K562 (cell line): ENCODE measurements around the gene NEUROD4. TPM values are rescaled to one million over a fixed set of nuclear protein-coding genes. Genes with fewer than 3 reads are reported as not detected.

ENCODE experiments used
- ATAC-seq: fragments of 200-7000 bp; cut with Tn5 transposase; 3 replicates; pipeline ENCODE4 v1.9.1; 2020; ENCODE audit warnings: moderate library complexity
- BruUV-seq: library from RNA; stranded (reverse); fragments of 400-500 nt; replicated peaks from 2 replicates; lab custom pipeline; 2021; lab: Mats Ljungman, UMichigan
- CTCF ChIA-PET: fragments of 300-600 bp; formaldehyde crosslinking; extraction: SDS; loops from one replicate; lab custom pipeline; 2021; ENCODE audit warnings: low intra/inter-chr PET ratio; lab: Yijun Ruan, JAX
- POLR2A ChIA-PET: fragments of 300-600, 350-650 bp; sonication (Branson Sonifier 250); formaldehyde crosslinking; extraction: SDS; loops from one replicate; lab custom pipeline; 2021; ENCODE audit warnings: antibody characterized with exemption, inconsistent platforms; lab: Yijun Ruan, JAX
- DNase-seq, 4 experiments: peaks; one replicate each; pipeline versions ENCODE4 v3.0.0 to v3.0.0-alpha.2; 2011 to 2018; ENCODE audit warnings: low spot score in 3 of 4, mixed read lengths in 3 of 4; ENCODE audit errors: extremely low read depth in 1 of 4
- FAIRE-seq: peaks from 2 replicates; lab custom pipeline; 2011; peaks lifted over from hg19 to GRCh38; lab: Jason Lieb, UNC
- H2AFZ ChIP-seq: 2 replicates; pipeline ENCODE4 v1.6.0; 2011; ENCODE audit warnings: low read depth, low read length, control low read depth, inconsistent platforms
- H3K27ac ChIP-seq: fragments of 200-600 bp; 3 replicates; pipeline ENCODE4 v1.8.0; 2011; ENCODE audit warnings: low read depth, mild to moderate bottlenecking, control low read depth, inconsistent platforms, low read length, moderate library complexity, mixed read lengths; ENCODE audit errors: extremely low read depth
- H3K27me3 ChIP-seq, 2 experiments: fragments of 300-600 bp in 1 of 2; 2 replicates in 1 of 2; 3 replicates in 1 of 2; pipeline versions ENCODE4 v1.6.0 to v1.8.0; 2011; ENCODE audit warnings: inconsistent platforms in 2 of 2, low read length in 2 of 2, mild to moderate bottlenecking in 1 of 2, mixed read lengths in 1 of 2, moderate library complexity in 1 of 2; ENCODE audit not compliant: control insufficient read depth in 2 of 2, insufficient read depth in 2 of 2
- H3K36me3 ChIP-seq: fragments of 300-600 bp; 3 replicates; pipeline ENCODE4 v1.8.0; 2011; ENCODE audit warnings: mild to moderate bottlenecking, low read length, inconsistent platforms; ENCODE audit not compliant: control insufficient read depth, insufficient read depth
- H3K4me1 ChIP-seq, 2 experiments: fragments of 200-600 bp in 1 of 2; replicated peaks in 1 of 2; 2 replicates in 1 of 2; 3 replicates in 1 of 2; pipeline versions ENCODE4 v1.5.1 to v1.8.0; 2011; ENCODE audit warnings: inconsistent platforms in 2 of 2, low read length in 2 of 2, mild to moderate bottlenecking in 1 of 2, mixed read lengths in 1 of 2, moderate library complexity in 1 of 2; ENCODE audit not compliant: control insufficient read depth in 2 of 2, insufficient read depth in 2 of 2
- H3K4me2 ChIP-seq: 2 replicates; pipeline ENCODE4 v1.6.1; 2011; ENCODE audit warnings: low read length, control low read depth, inconsistent platforms, mixed read lengths; ENCODE audit not compliant: insufficient read depth
- H3K4me3 ChIP-seq: fragments of 200-600 bp; sonication (generic), shearing (Covaris generic); 2 replicates; pipeline ENCODE4 v1.5.1; 2016; ENCODE audit warnings: control low read depth, inconsistent platforms
- H3K79me2 ChIP-seq: fragments of 200-600 bp; 3 replicates; pipeline ENCODE4 v1.8.0; 2011; ENCODE audit warnings: low read length, inconsistent platforms; ENCODE audit not compliant: control insufficient read depth, insufficient read depth
- H3K9ac ChIP-seq, 2 experiments: 2 replicates each; pipeline versions ENCODE4 v1.6.0 to v1.6.1; 2011; ENCODE audit warnings: low read depth in 2 of 2, low read length in 2 of 2, control low read depth in 1 of 2, inconsistent platforms in 1 of 2, mild to moderate bottlenecking in 1 of 2, mixed read lengths in 1 of 2; ENCODE audit not compliant: insufficient read depth in 1 of 2
- H3K9me1 ChIP-seq: one replicate; pipeline ENCODE4 v1.6.0; 2011; ENCODE audit warnings: inconsistent platforms, mild to moderate bottlenecking, low read length, moderate library complexity; ENCODE audit not compliant: control insufficient read depth, insufficient read depth
- H3K9me3 ChIP-seq: replicated peaks from 2 replicates; pipeline ENCODE4 v1.5.1; 2011; ENCODE audit warnings: low read depth, low read length, inconsistent platforms; ENCODE audit not compliant: control insufficient read depth, insufficient read depth
- H4K20me1 ChIP-seq: replicated peaks from 2 replicates; pipeline ENCODE4 v1.6.1; 2011; ENCODE audit warnings: low read length, inconsistent platforms, mixed read lengths; ENCODE audit not compliant: control insufficient read depth, insufficient read depth
- ETS2 ChIP-seq: IDR thresholded peaks from 2 replicates; pipeline ENCODE4 v1.6.1; 2016; ENCODE audit warnings: borderline replicate concordance, missing genetic modification characterization, mild to moderate bottlenecking, moderate library complexity, missing compliant biosample characterization; ENCODE audit not compliant: poor library complexity, severe bottlenecking
- FOXJ2 ChIP-seq: fragments of 200-800 bp; sonication (Bioruptor generic); IDR thresholded peaks from 2 replicates; pipeline ENCODE4 v1.6.1; 2016; ENCODE audit warnings: missing genetic modification characterization, missing compliant biosample characterization
- MYBL2 ChIP-seq, 2 experiments: fragments of 450-650 bp in 1 of 2; sonication (generic) in 1 of 2; formaldehyde crosslinking in 1 of 2; IDR thresholded peaks; 2 replicates each; pipeline versions ENCODE4 v1.6.1 to v1.8.1; 2017 to 2022; ENCODE audit warnings: borderline replicate concordance in 1 of 2, inconsistent platforms in 1 of 2, low read depth in 1 of 2, mild to moderate bottlenecking in 1 of 2, missing genetic modification reagents in 1 of 2, moderate library complexity in 1 of 2
- NCOR1 ChIP-seq: fragments of 450-650 bp; IDR thresholded peaks from 2 replicates; pipeline ENCODE4 v1.6.1; 2016; ENCODE audit warnings: mild to moderate bottlenecking, moderate library complexity
- PHF8 ChIP-seq: fragments of 200-600 bp; sonication (generic); IDR thresholded peaks from 2 replicates; pipeline ENCODE4 v1.6.1; 2012; ENCODE audit warnings: mixed run types, mild to moderate bottlenecking, inconsistent platforms, low read length, moderate library complexity, borderline replicate concordance
- RAD51 ChIP-seq: fragments of 450-650 bp; IDR thresholded peaks from 2 replicates; pipeline ENCODE4 v1.7.1; 2016; ENCODE audit warnings: low read depth, mild to moderate bottlenecking, borderline replicate concordance
- RBM34 ChIP-seq: fragments of 200-400 bp; formaldehyde crosslinking; IDR thresholded peaks from 2 replicates; pipeline ENCODE4 v1.6.1; 2018; ENCODE audit warnings: low read length, borderline replicate concordance; ENCODE audit not compliant: insufficient read depth
- TGIF2 ChIP-seq: sonication (generic); formaldehyde crosslinking; IDR thresholded peaks from 2 replicates; pipeline ENCODE4 v1.8.1; 2022; ENCODE audit warnings: mild to moderate bottlenecking, missing genetic modification reagents, moderate library complexity
- THRB ChIP-seq: fragments of 450-650 bp; formaldehyde crosslinking; conservative IDR thresholded peaks from 2 replicates; pipeline ENCODE4 v1.4.0; 2022; ENCODE audit warnings: mild to moderate bottlenecking, missing genetic modification characterization
- USF2 ChIP-seq: sonication (generic); formaldehyde crosslinking; IDR thresholded peaks from 2 replicates; pipeline ENCODE4 v1.5.0; 2020; ENCODE audit warnings: missing genetic modification reagents
- ZBTB49 ChIP-seq: sonication (generic); formaldehyde crosslinking; IDR thresholded peaks from 2 replicates; pipeline ENCODE4 v1.8.0; 2022; ENCODE audit warnings: missing genetic modification reagents, mild to moderate bottlenecking, borderline replicate concordance
- ZKSCAN3 ChIP-seq: fragments of 250-450 bp; sonication (Bioruptor Pico); IDR thresholded peaks from 2 replicates; pipeline ENCODE4 v1.4.0; 2020
- ZNF41 ChIP-seq: fragments of 250-450 bp; sonication (Bioruptor Pico); conservative IDR thresholded peaks from 2 replicates; pipeline ENCODE4 v1.4.0; 2020; ENCODE audit warnings: mild to moderate bottlenecking
- WGBS: fragments of 100-300 bp; shearing (Covaris generic); methylation state at CpG from one replicate; pipeline ENCODE4 v1.1.6; 2016; ENCODE audit warnings: low coverage, mixed read lengths; ENCODE audit not compliant: insufficient coverage; ENCODE audit errors: missing lambda C conversion rate; 5-methylcytosine and 5-hydroxymethylcytosine counted together
- in situ Hi-C: fragments of 300-500 bp; cut with MboI; formaldehyde crosslinking; loops from 4 replicates; pipeline ENCODE4 v1.15.0; 2018; ENCODE audit warnings: inconsistent platforms, mixed read lengths
- intact Hi-C: fragments of 100-400 bp; cut with micrococcal nuclease; formaldehyde crosslinking; loops from 2 replicates; pipeline ENCODE4 v1.14.2; 2022
- polyA plus RNA-seq, 8 experiments: library from polyadenylated mRNA; depleted of rRNA in 4 of 8; stranded (reverse) in 5 of 8; unstranded in 3 of 8; fragments of >200 nt; fragmentation: Nextera tagmentation in 2 of 8; fragmentation: Illumina TruSeq in 1 of 8; extraction: Ambion mirVana in 2 of 8; extraction: Trizol in 1 of 8; gene quantifications; 2 replicates each; pipeline versions ENCODE4 v1.2.1 to v1.2.3, GENCODE V29; 2011 to 2014; ENCODE audit warnings: inconsistent platforms in 1 of 8, missing spikeins in 1 of 8
- total RNA-seq, 7 experiments: library from RNA; depleted of rRNA in 6 of 7; stranded (reverse); fragments of >200 nt in 6 of 7; fragmentation: Illumina TruSeq in 2 of 7; extraction: Trizol in 2 of 7; gene quantifications; 2 replicates each; pipeline versions ENCODE4 v1.2.1 to v1.2.3, GENCODE V29; 2011 to 2021; ENCODE audit warnings: low replicate concordance in 1 of 7

Gene NEUROD4
- total and polyA plus RNA-seq, 9 of the 15 experiments (the other 6 are each of a cell fraction or from before 2014, with no cell fraction given) = not detected

- H3K9ac ChIP-seq = no peak overlapping the region
- no peak overlapping the region for H3K4me3 ChIP-seq
- DNase-seq = no peak
- no peak overlapping the region for H2AFZ ChIP-seq
- H3K27ac ChIP-seq = no peak overlapping the region
- TF ChIP-seq ETS2 (tag) (no peak), USF2 (CRISPR knock-in tag) (peak; percentile 55; the same call in 1 of the 2 replicates), THRB (no peak), TGIF2 (CRISPR knock-in tag) (no peak), ZKSCAN3 (CRISPR knock-in tag) (no peak), FOXJ2 (no peak), PHF8 (no peak), ZNF41 (CRISPR knock-in tag) (no peak), MYBL2 (IDR thresholded peaks at IDR 0.05; ENCODE audit: low read depth) (no peak), MYBL2 (CRISPR knock-in tag; IDR thresholded peaks at IDR 0.05; ENCODE audit: borderline replicate concordance) (no peak), ZBTB49 (no peak), NCOR1 (no peak), RBM34 (no peak), RAD51 (0 out of 2 replicates have a peak, but pooled peaks have one; percentile 47)
- TF ChIP-seq, all 486 proteins: peak for 2
- 3% methylated on average over 2 of the region's 2 CpGs for WGBS
- Histone ChIP-seq H3K9me3 (no peaks in the 10 kb centered on the region), H3K4me2 (no peak overlapping the region), H3K79me2 (no peaks in the 10 kb centered on the region; the same call in 2 of the 3 replicates), H3K4me1 (no peaks in the 10 kb centered on the region), H3K27me3 (no peaks in the 10 kb centered on the region; a peak in 1 of 5 replicates), H3K9me1 (no peaks in the 10 kb centered on the region), H4K20me1 (no peaks in the 10 kb centered on the region), H3K36me3 (no peaks in the 10 kb centered on the region)
- ATAC-seq = no peak
- BruUV-seq = no TSS peak
- ChIA-PET POLR2A (no interaction called here), CTCF (no interaction called here)
- in situ Hi-C loops (no loop called here), intact Hi-C loops (no loop called here)
- no peak for FAIRE-seq
Measured at GRCh38 chr12:55025508-55025907, 5.7 kb downstream of the NEUROD4 start.
